HG03432 (cell line): Measurements from ENCODE around the gene C11orf98.
"Not testable (repeated sequence)": the region's sequence is repeated elsewhere in the genome, so short reads cannot be mapped to it uniquely, and the experiment has no call there.

Experiments used
- ATAC-seq: cut with Tn5 transposase; IDR thresholded peaks from one replicate; pipeline ENCODE4 v1.9.1; 2021; ENCODE audit warnings: mild to moderate bottlenecking, moderate library complexity; ENCODE audit not compliant: unreplicated experiment

Gene C11orf98

GRCh38 chr11:62665075-62665598, at the start of gene C11orf98, which contains the start of gene CSKMT:
Gene C11orf98 (minus strand): TSS chr11:62665210. CDS start chr11:62665169, 41 bp downstream.
Gene CSKMT (plus strand): TSS chr11:62665312. CDS start chr11:62665880, 568 bp downstream.
- ATAC-seq: peak; percentile 87

- no peak for ATAC-seq
Observed at GRCh38 chr11:62713343-62713742, 48.3 kb upstream of the C11orf98 start.

- ATAC-seq: no peak
Observed at GRCh38 chr11:62712861-62713260, 47.9 kb upstream of the C11orf98 start.

GRCh38 chr11:62712276-62712812, 47.3 kb upstream of the C11orf98 start:
- no peak for ATAC-seq

- no peak for ATAC-seq
Observed at GRCh38 chr11:62710001-62710345, 45.0 kb upstream of the C11orf98 start.

GRCh38 chr11:62709247-62710000, 44.4 kb upstream of the C11orf98 start:
- ATAC-seq: peak; percentile 66

- no peak for ATAC-seq
Observed at GRCh38 chr11:62708793-62709192, 43.8 kb upstream of the C11orf98 start.

GRCh38 chr11:62708392-62708791, 43.4 kb upstream of the C11orf98 start:
- no peak for ATAC-seq

- ATAC-seq: no peak
Observed at GRCh38 chr11:62707277-62707861, 42.4 kb upstream of the C11orf98 start, which contains the start of the genes BSCL2 and GNG3. Gene BSCL2 (minus strand): TSS chr11:62707424. CDS start chr11:62707195, 229 bp downstream. Gene GNG3 (plus strand): TSS chr11:62707676. CDS start chr11:62708296, 620 bp downstream.

GRCh38 chr11:62706850-62707247, 41.8 kb upstream of the C11orf98 start:
- ATAC-seq: no peak

GRCh38 chr11:62705880-62706849, 41.2 kb upstream of the C11orf98 start:
- peak; percentile 73 for ATAC-seq

- no peak for ATAC-seq
Observed at GRCh38 chr11:62705413-62705812, 40.4 kb upstream of the C11orf98 start.

- ATAC-seq: not testable (repeated sequence)
Observed at GRCh38 chr11:62703921-62704320, 38.9 kb upstream of the C11orf98 start.

GRCh38 chr11:62702246-62702645, 37.2 kb upstream of the C11orf98 start:
- no peak for ATAC-seq

- no peak for ATAC-seq
Observed at GRCh38 chr11:62694455-62695167, 29.6 kb upstream of the C11orf98 start.

- ATAC-seq: not testable (repeated sequence)
Observed at GRCh38 chr11:62693624-62694023, 28.6 kb upstream of the C11orf98 start.

- no peak for ATAC-seq
Observed at GRCh38 chr11:62689421-62690183, 24.6 kb upstream of the C11orf98 start, which contains the start of gene LRRN4CL. Gene LRRN4CL (minus strand): TSS chr11:62689530. CDS start chr11:62688508, 1,022 bp downstream.

GRCh38 chr11:62688491-62688890, 23.5 kb upstream of the C11orf98 start:
- ATAC-seq: no peak
